ENCODE results near the gene TTC1.
"Not testable (repeated sequence)": the region's sequence is repeated elsewhere in the genome, so short reads cannot be mapped to it uniquely, and the experiment has no call there.

The TTC1 gene

GRCh38 chr5:160044967-160045366, 36.0 kb downstream of the TTC1 start:
- no peak for DNase-seq

DNA sequence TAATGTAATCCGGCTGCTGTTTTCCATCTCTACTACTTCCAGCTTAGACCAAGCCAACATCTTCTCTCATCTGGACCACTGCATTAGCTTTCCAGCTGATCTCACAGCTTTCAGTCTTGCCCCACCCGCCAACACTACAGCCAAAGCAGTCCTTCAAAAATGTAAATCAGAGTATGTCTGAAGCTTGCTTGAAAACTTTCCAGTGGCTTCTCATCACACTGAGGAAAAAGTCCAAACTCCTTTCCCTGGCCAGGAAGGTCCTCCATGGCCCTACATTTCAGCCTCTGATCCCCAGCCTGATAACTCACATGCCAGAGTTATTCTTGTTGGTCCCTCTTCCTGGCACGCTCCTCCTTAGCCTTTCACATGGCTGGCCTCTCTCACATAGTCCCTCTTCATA, 38.5 kb downstream of the TTC1 start:
- no peak for DNase-seq

DNA sequence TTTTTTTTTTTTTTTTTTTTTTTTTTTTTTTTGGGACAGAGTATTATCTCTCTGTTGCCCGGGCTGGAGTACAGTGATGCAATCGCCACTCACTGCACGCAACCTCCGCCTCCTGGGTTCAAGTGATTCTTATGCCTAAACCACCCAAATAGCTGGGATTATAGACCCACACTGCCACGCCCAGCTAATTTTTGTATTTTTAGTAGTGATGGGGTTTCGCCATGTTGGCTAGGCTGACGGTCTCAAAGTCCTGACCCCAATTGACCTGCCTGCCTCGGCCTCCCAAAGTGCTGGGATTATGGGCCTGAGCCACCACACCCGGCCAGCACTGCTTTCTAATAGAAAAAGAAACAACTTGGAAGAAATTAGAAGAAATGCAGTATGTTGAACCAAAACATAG, 39.2 kb downstream of the TTC1 start:
- no peak for DNase-seq

DNA sequence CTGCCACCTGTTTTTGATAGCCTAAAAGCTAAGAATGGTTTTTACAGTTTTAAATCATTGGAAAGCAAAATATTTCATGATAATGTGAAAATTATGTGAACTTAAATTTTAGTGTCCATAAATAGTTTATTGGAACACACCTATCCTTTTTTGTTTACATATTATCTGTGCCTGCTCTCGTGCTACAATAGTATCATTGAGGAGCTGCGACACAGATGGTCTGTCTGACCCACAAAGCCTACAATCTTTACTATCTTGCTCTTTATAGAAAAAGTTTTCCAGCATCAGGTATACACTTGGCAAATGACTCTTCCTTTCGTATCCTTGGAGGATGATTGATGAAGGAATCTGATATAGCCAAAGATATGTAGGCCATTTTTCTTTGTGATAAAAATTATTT, 40.2 kb downstream of the TTC1 start:
- DNase-seq = no peak

DNA sequence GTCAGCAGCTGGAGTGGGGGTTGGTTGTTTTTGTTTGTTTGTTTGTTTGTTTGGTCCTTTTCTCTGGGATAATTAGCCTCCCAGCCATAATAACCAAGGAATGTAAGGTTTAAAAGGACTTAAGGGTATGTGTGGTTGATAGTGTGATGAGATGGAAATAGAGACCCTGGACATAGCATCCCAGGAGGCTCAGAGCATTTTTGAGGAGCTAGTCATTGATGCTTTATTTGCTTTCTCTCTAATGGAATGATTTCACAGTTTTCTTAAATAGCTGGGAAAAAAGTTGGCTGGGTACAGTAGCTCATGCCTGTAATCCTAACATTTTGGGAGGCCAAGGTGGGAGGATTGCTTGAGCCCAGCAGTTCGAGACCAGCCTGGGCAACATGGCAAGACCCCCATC, 45.1 kb downstream of the TTC1 start:
- DNase-seq = no peak

GRCh38 chr5:160054831-160055230, 45.9 kb downstream of the TTC1 start:
- DNase-seq = no peak

GRCh38 chr5:160057256-160057655, 48.3 kb downstream of the TTC1 start:
- DNase-seq = no peak

DNA sequence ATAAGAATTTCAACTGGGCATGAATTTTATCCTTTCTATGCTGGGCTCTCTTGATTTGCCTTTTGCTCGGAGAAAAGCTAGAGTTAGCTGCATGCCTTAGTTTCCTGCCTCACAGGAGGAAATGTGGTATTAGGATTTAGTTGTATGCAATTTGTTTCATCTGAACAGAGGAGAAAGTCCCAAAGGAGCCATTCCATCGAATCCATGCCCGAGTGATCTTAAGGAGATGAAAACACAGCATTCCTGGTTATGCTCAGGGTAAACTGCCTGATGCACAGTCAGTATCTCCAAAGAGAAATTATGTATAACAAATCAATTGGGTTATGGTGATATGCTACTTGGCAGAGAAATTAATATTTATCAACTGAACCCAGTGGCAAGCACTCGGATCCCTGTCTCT, 51.1 kb downstream of the TTC1 start:
- no peak for DNase-seq

GRCh38 chr5:160061770-160062169, 52.8 kb downstream of the TTC1 start:
- DNase-seq = no peak

- DNase-seq = no peak
Measured at GRCh38 chr5:160064417-160064810, 55.5 kb downstream of the TTC1 start.

DNA sequence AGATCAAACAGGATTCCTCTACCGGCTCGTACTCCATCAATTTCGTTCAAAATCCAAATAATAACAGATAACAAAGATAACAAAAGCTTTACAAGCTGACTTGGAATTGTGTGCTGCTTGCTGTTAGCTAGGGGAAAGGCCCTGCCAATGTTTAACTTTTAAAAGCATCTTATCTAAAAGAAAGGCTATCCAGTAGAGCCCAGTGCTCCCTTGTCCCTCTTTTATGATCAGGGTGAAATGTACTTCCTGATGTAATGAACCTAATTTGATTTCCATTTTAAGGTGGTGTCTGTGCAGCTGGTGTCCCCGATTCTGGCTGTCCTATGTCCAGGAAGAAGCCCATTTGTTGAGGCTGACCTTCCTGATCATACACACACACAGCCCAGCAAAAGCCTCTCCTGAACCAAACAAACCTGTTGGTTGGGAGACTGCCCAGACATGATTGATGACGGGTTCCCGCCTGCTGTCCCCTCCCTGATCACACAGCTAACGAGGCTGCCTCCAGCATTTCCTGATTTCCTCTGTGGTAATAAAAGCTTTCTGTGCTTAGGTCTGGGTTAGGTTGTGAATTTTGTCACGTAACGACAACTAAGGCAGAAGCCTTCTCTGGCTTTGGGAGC, 56.2 kb downstream of the TTC1 start:
- DNase-seq = no peak

DNA sequence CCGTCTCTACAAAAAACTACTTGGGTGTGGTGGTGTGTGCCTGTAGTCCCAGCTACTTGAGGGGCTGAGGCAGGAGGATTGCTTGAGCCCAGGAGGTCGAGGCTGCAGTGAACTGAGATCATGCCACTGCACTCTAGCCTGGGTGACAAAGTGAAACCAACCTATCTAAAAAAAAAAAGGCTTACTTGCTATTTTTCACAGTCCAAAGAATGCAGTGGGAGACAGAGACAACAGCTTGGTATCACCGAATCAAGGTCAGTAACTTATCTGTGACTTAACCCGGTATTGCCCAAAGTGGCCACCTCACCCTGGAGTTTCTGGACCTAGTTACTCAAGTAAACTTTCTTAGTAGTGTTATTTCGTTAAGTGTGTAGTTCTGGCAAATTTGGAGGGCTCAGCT, 60.2 kb downstream of the TTC1 start:
- DNase-seq = not testable (repeated sequence)

GRCh38 chr5:160071516-160071915, 62.6 kb downstream of the TTC1 start:
- no peak for DNase-seq

GRCh38 chr5:160071916-160072315, 63.0 kb downstream of the TTC1 start:
- no peak for DNase-seq

DNA sequence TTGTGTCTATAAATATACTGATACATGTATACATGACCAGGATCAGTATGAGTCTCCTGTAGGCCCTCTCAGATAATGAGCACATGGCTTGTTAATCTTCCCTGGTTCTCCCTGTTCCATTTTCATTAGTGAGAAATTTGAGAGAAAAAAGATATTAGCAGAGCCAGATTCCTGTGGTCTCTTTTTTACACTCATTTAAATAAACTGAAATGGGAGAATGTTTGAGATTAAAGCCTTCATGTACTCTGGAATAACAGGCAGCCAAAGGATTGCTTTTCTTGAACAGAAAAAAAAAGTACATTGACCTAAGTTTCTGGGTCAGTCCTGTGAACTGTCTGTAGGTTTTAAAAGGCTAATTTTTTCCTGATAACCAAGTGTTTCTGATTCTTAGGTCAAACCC, 66.1 kb downstream of the TTC1 start:
- DNase-seq = no peak

DNA sequence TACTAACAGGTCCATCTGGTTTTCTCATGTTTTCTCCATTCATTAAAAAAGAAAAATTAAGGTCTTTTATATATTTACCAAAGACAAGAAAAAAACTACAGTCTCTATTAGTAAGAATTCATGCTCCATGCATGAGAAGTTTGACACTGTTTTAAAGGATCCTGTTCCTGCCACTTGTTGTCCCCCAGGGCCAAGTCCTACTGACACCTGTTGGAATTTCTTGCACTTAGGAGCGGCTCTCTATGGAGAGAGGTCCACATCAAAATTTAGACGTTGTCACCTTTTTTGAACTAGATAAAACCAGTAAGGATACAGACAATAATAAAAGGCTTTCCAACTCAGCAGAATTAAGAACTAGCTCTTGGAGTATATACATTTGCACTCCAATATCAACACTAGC, 68.1 kb downstream of the TTC1 start:
- no peak for DNase-seq

GRCh38 chr5:160079753-160080152, 70.8 kb downstream of the TTC1 start:
- no peak for DNase-seq

- DNase-seq = no peak
Measured at GRCh38 chr5:160081495-160081894, 72.6 kb downstream of the TTC1 start.

GRCh38 chr5:160082614-160083500, 73.9 kb downstream of the TTC1 start:
- no peak for DNase-seq

DNA sequence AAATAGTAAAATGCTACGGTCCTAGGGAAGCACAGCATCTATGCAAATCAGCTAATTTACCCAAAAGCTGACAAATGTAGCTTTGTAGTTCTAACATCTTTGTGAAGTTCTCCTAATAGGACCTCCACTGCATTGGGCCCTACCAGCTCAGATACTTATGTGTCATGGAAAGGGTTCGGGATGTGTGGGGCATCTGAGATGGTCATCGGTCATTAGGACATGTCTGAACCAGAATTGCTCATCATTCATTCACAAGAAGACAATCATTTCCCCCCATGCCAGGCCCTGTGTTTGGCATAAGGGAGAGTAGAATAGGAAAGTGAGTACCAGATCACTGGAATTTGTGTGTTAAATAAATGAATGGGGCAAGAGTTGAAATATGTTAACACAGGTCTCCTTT, 74.6 kb downstream of the TTC1 start:
- DNase-seq = no peak

DNA sequence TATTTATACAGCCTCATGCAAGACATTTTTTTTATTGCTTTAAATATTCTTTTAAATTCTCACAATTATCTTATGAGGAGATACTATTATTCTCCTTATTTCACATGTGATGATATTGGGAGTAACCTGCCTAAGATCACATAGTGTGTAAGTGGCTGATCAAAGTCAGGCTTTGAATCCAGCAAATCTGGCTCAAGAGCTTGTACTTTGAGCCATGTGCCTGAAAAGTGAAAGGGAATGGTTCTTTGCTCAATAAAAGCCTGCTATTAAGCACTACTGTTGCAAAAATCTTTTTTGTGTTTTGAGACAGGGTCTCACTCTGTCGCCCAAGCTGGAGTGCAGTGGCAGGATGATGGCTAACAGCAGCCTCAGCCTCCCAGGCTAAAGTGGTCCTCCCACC, 75.2 kb downstream of the TTC1 start:
- no peak for DNase-seq

GRCh38 chr5:160087199-160087598, 78.3 kb downstream of the TTC1 start:
- no peak for DNase-seq

GRCh38 chr5:160088805-160089204, 79.9 kb downstream of the TTC1 start:
- no peak for DNase-seq

- DNase-seq = no peak
Measured at GRCh38 chr5:160089531-160089930, 80.6 kb downstream of the TTC1 start.

DNA sequence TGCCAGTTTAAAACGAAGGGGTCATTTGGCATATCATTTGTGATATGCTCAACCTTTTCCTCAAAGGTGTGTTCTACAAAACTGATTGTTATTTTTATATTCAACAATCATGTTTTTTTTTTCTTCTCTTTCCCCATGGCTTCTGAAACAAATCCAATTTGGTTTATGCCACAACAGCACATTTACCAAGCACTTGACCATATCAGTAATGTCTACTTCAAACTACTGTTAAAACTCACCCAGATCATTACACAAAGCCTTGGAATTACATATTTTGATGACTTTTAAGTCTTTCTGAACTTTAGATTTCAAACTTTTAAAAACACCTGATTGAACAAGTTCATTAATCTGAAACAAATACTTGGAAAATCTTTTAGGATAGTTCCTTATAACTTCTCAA, 81.1 kb downstream of the TTC1 start:
- DNase-seq = no peak

Data from activated CD4-positive, alpha-beta T cell treated with anti-CD3 and anti-CD28 coated beads, Interleukin-2, amount 50 U/mL, for 4 hours (primary cell).